Mucosa of rectum (tissue), 2 donors: ENCODE results near the gene MADD.

ENCODE experiments used
- H3K27ac ChIP-seq, 2 donors: one replicate each; pipeline ENCODE4 v1.7.0; 2013; ENCODE audit warnings: inconsistent platforms in 2 of 2, low read depth in 2 of 2, low read length in 2 of 2
- H3K27me3 ChIP-seq, 2 donors: one replicate each; pipeline ENCODE4 v1.7.0; 2013; ENCODE audit warnings: low read length in 2 of 2; ENCODE audit not compliant: control insufficient read depth in 2 of 2, insufficient read depth in 2 of 2
- H3K36me3 ChIP-seq, 2 donors: one replicate each; pipeline ENCODE4 v1.7.0; 2013; ENCODE audit warnings: low read length in 2 of 2; ENCODE audit not compliant: control insufficient read depth in 2 of 2, insufficient read depth in 2 of 2
- H3K4me1 ChIP-seq, 2 donors: one replicate each; pipeline ENCODE4 v1.7.0; 2013; ENCODE audit warnings: low read length in 2 of 2, mild to moderate bottlenecking in 1 of 2; ENCODE audit not compliant: control insufficient read depth in 2 of 2, insufficient read depth in 2 of 2
- H3K4me3 ChIP-seq, 2 donors: one replicate each; pipeline ENCODE4 v1.7.0; 2013; ENCODE audit warnings: low read length in 2 of 2
- H3K9ac ChIP-seq, 2 donors: one replicate each; pipeline ENCODE4 v1.7.0; 2013; ENCODE audit warnings: low read length in 2 of 2, low read depth in 1 of 2, mild to moderate bottlenecking in 1 of 2
- H3K9me3 ChIP-seq, 2 donors: one replicate each; pipeline ENCODE4 v1.7.0; 2013; ENCODE audit warnings: low read length in 2 of 2; ENCODE audit not compliant: control insufficient read depth in 2 of 2
- donor health status: healthy.
- donor health status: Normal muscosa, but diverticular disease.

Gene MADD

DNA sequence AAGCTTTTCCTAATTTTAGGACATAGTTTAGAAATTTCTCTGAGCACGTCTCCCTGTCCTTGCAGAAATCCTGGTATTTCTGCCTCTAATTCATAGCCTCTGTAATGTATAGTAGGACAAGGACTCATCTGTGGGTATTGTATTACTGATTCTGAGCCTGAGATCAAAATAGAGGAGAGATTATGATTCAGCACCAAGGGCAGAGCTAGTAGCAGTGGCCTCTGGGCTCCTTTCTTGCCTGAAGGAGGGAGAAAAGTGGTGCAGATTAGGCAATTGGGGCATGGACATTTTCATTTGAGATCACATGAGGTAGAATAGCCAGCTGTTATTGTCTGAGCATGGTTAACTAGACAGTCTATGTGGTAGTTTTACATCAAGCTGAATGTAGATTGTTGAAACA is 2.8 kb downstream of the MADD start:
- Histone ChIP-seq H3K27me3 (no peaks in the 10 kb centered on the region), H3K4me3 (no peak overlapping the region), H3K9me3 (no peaks in the 10 kb centered on the region), H3K9ac (no peak overlapping the region), H3K27ac (peak overlapping the region in 1 of 2 donors; percentile 23), H3K4me1 (peaks cover 31 to 34% of the 10 kb centered on the region in 2 donors), H3K36me3 (peaks cover 31 to 39% of the 10 kb centered on the region in 2 donors)

DNA sequence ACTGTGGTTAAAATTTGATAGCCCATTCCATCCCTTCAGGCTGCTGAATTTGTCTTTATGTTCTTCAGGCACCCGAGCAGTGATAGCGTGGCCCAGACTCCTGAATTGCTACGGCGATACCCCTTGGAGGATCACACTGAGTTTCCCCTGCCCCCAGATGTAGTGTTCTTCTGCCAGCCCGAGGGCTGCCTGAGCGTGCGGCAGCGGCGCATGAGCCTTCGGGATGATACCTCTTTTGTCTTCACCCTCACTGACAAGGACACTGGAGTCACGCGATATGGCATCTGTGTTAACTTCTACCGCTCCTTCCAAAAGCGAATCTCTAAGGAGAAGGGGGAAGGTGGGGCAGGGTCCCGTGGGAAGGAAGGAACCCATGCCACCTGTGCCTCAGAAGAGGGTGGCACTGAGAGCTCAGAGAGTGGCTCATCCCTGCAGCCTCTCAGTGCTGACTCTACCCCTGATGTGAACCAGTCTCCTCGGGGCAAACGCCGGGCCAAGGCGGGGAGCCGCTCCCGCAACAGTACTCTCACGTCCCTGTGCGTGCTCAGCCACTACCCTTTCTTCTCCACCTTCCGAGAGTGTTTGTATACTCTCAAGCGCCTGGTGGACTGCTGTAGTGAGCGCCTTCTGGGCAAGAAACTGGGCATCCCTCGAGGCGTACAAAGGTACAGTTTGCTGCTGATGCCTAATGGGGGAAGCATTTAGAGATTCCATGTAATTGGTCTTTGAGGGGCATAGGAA is 4.7 kb downstream of the MADD start:
- H3K4me3 ChIP-seq = no peak overlapping the region
- H3K36me3 ChIP-seq = peaks cover 44 to 58% of the 10 kb centered on the region in 2 donors
- H3K9me3 ChIP-seq = no peaks in the 10 kb centered on the region
- peaks cover 16 to 22% of the 10 kb centered on the region in 2 donors for H3K4me1 ChIP-seq
- no peak overlapping the region for H3K9ac ChIP-seq
- H3K27ac ChIP-seq = no peak overlapping the region
- H3K27me3 ChIP-seq = no peaks in the 10 kb centered on the region

DNA sequence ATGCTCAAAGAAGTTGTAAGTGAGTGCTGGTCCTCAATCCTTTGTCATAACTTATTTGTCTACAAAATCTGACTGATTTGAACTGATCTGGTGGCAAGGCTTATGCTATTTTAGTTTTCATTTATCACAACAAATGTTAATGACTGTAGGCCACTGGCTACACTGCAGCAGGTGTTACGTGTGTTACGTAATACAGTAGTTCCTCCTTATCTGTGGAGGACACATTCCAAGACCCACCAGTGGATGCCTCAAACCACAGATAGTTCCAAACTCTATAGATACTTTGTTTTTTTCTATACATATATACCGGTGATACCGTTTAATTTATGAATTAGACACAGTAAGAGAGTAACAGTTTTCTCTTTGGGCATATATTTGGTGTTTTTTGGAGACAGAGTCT is 7.0 kb downstream of the MADD start:
- no peaks in the 10 kb centered on the region for H3K27me3 ChIP-seq
- no peaks in the 10 kb centered on the region for H3K9me3 ChIP-seq
- H3K4me1 ChIP-seq = peaks cover 5 to 9% of the 10 kb centered on the region in 2 donors
- H3K36me3 ChIP-seq = peaks cover 60 to 75% of the 10 kb centered on the region in 2 donors
- no peak overlapping the region for H3K9ac ChIP-seq
- H3K27ac ChIP-seq = no peak overlapping the region
- no peak overlapping the region for H3K4me3 ChIP-seq

- Histone ChIP-seq H3K27me3 (no peaks in the 10 kb centered on the region), H3K4me1 (no peaks in the 10 kb centered on the region), H3K27ac (no peak overlapping the region), H3K9me3 (no peaks in the 10 kb centered on the region), H3K36me3 (peaks cover 68 to 85% of the 10 kb centered on the region in 2 donors), H3K4me3 (no peak overlapping the region), H3K9ac (no peak overlapping the region)
Observed at GRCh38 chr11:47278058-47278457, 8.1 kb downstream of the MADD start.

- H3K36me3 ChIP-seq = peaks cover 68 to 87% of the 10 kb centered on the region in 2 donors
- H3K27ac ChIP-seq = no peak overlapping the region
- no peak overlapping the region for H3K4me3 ChIP-seq
- no peaks in the 10 kb centered on the region for H3K27me3 ChIP-seq
- no peaks in the 10 kb centered on the region for H3K4me1 ChIP-seq
- H3K9me3 ChIP-seq = no peaks in the 10 kb centered on the region
- H3K9ac ChIP-seq = no peak overlapping the region
Observed at GRCh38 chr11:47278769-47279168, 8.8 kb downstream of the MADD start.

GRCh38 chr11:47280099-47280498 is 10.2 kb downstream of the MADD start:
- peaks cover 71 to 88% of the 10 kb centered on the region in 2 donors for H3K36me3 ChIP-seq

GRCh38 chr11:47280860-47281259 is 10.9 kb downstream of the MADD start:
- Histone ChIP-seq H3K9me3 (no peaks in the 10 kb centered on the region), H3K4me1 (no peaks in the 10 kb centered on the region), H3K27me3 (no peaks in the 10 kb centered on the region), H3K27ac (no peak overlapping the region), H3K36me3 (peaks cover 72 to 89% of the 10 kb centered on the region in 2 donors), H3K4me3 (no peak overlapping the region), H3K9ac (no peak overlapping the region)

More at GRCh38 chr11:47280099-47280498, 10.2 kb downstream of the MADD start:
- no peaks in the 10 kb centered on the region for H3K9me3 ChIP-seq
- no peak overlapping the region for H3K27ac ChIP-seq
- H3K4me3 ChIP-seq = no peak overlapping the region
- H3K4me1 ChIP-seq = no peaks in the 10 kb centered on the region
- H3K27me3 ChIP-seq = no peaks in the 10 kb centered on the region
- no peak overlapping the region for H3K9ac ChIP-seq

- H3K9me3 ChIP-seq = no peaks in the 10 kb centered on the region
- H3K36me3 ChIP-seq = peaks cover 67 to 89% of the 10 kb centered on the region in 2 donors
- no peak overlapping the region for H3K4me3 ChIP-seq
- no peaks in the 10 kb centered on the region for H3K4me1 ChIP-seq
- H3K27me3 ChIP-seq = no peaks in the 10 kb centered on the region
- no peak overlapping the region for H3K27ac ChIP-seq
- no peak overlapping the region for H3K9ac ChIP-seq
Observed at GRCh38 chr11:47282462-47282861, 12.5 kb downstream of the MADD start.

DNA sequence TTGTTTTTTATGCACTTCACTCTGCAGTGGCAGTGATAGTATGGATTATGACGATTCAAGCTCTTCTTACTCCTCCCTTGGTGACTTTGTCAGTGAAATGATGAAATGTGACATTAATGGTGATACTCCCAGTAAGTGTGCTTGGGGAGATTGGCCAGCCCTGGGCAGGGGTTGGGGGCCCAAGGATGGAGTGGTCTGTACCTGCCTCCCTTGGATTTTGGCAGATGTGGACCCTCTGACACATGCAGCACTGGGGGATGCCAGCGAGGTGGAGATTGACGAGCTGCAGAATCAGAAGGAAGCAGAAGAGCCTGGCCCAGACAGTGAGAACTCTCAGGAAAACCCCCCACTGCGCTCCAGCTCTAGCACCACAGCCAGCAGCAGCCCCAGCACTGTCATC is 14.2 kb downstream of the MADD start:
- Histone ChIP-seq H3K9me3 (no peaks in the 10 kb centered on the region), H3K4me1 (no peaks in the 10 kb centered on the region), H3K27me3 (no peaks in the 10 kb centered on the region), H3K9ac (no peak overlapping the region), H3K4me3 (no peak overlapping the region), H3K27ac (no peak overlapping the region), H3K36me3 (peaks cover 69 to 85% of the 10 kb centered on the region in 2 donors)

GRCh38 chr11:47285969-47286770 is 16.2 kb downstream of the MADD start:
- no peaks in the 10 kb centered on the region for H3K27me3 ChIP-seq
- peaks cover 76 to 88% of the 10 kb centered on the region in 2 donors for H3K36me3 ChIP-seq
- H3K9me3 ChIP-seq = no peaks in the 10 kb centered on the region

More at GRCh38 chr11:47285969-47286770, 16.2 kb downstream of the MADD start:
- Histone ChIP-seq H3K4me3 (no peak overlapping the region), H3K4me1 (no peaks in the 10 kb centered on the region), H3K27ac (no peak overlapping the region), H3K9ac (no peak overlapping the region)
